ENCODE results near the gene ZBTB7C.
"Not testable (repeated sequence)": the region's sequence is repeated elsewhere in the genome, so short reads cannot be mapped to it uniquely, and the experiment has no call there.

Gene ZBTB7C

GRCh38 chr18:48293954-48294898, 115.0 kb downstream of the ZBTB7C start:
- no peak for DNase-seq

GRCh38 chr18:48292782-48293424, 116.3 kb downstream of the ZBTB7C start:
- DNase-seq, result no peak

- DNase-seq, result no peak
Observed at GRCh38 chr18:48292229-48292628, 117.0 kb downstream of the ZBTB7C start.

GRCh38 chr18:48290162-48290926, 118.8 kb downstream of the ZBTB7C start:
- no peak for DNase-seq

- no peak for DNase-seq
Observed at GRCh38 chr18:48284743-48285142, 124.4 kb downstream of the ZBTB7C start.

GRCh38 chr18:48284011-48284410, 125.2 kb downstream of the ZBTB7C start:
- not testable (repeated sequence) for DNase-seq

GRCh38 chr18:48281460-48281859, 127.7 kb downstream of the ZBTB7C start:
- DNase-seq, result not testable (repeated sequence)

- DNase-seq, result no peak
Observed at GRCh38 chr18:48279312-48279711, 129.9 kb downstream of the ZBTB7C start.

- no peak for DNase-seq
Observed at GRCh38 chr18:48278081-48278480, 131.1 kb downstream of the ZBTB7C start.

GRCh38 chr18:48274301-48274700, 134.9 kb downstream of the ZBTB7C start:
- no peak for DNase-seq

GRCh38 chr18:48270929-48271328, 138.3 kb downstream of the ZBTB7C start:
- DNase-seq, result no peak

- no peak for DNase-seq
Observed at GRCh38 chr18:48265328-48265727, 143.9 kb downstream of the ZBTB7C start.

GRCh38 chr18:48263914-48264902, 145.0 kb downstream of the ZBTB7C start:
- no peak for DNase-seq

GRCh38 chr18:48263192-48263853, 145.9 kb downstream of the ZBTB7C start:
- DNase-seq, result no peak

GRCh38 chr18:48260237-48260636, 148.9 kb downstream of the ZBTB7C start:
- DNase-seq, result no peak

GRCh38 chr18:48256848-48257247, 152.3 kb downstream of the ZBTB7C start:
- DNase-seq, result no peak

- no peak for DNase-seq
Observed at GRCh38 chr18:48254077-48254602, 155.0 kb downstream of the ZBTB7C start.

- no peak for DNase-seq
Observed at GRCh38 chr18:48252525-48252924, 156.7 kb downstream of the ZBTB7C start.

GRCh38 chr18:48250918-48251317, 158.3 kb downstream of the ZBTB7C start:
- DNase-seq, result no peak

GRCh38 chr18:48250362-48250907, 158.7 kb downstream of the ZBTB7C start:
- DNase-seq, result no peak

GRCh38 chr18:48249854-48250253, 159.3 kb downstream of the ZBTB7C start:
- DNase-seq, result no peak
